Hindlimb muscle (tissue), 1 donor: ENCODE results near the gene CNTN5. TPM values are rescaled to one million over a fixed set of nuclear protein-coding genes. Genes with fewer than 3 reads are reported as not detected.

ENCODE experiments used
- DNase-seq: peaks from one replicate; pipeline ENCODE4 v3.0.0-alpha.2; 2013
- polyA plus RNA-seq: library from polyadenylated mRNA; unstranded; fragments of 120-200 nt; gene quantifications from one replicate; pipeline ENCODE4 v1.2.1, GENCODE V29; 2013; ENCODE audit not compliant: insufficient read length

CNTN5 gene
- polyA plus RNA-seq, 1 donor: 4.7 TPM

- no peak for DNase-seq
Measured at GRCh38 chr11:99952816-99953215, 932.1 kb downstream of the CNTN5 start.

GRCh38 chr11:99960536-99960935 lies 939.8 kb downstream of the CNTN5 start:
- no peak for DNase-seq

GRCh38 chr11:99968336-99968735 lies 947.6 kb downstream of the CNTN5 start:
- no peak for DNase-seq

GRCh38 chr11:99973993-99974392 lies 953.2 kb downstream of the CNTN5 start:
- no peak for DNase-seq

- no peak for DNase-seq
Measured at GRCh38 chr11:99979042-99979441, 958.3 kb downstream of the CNTN5 start.

- no peak for DNase-seq
Measured at GRCh38 chr11:99987821-99988470, 967.2 kb downstream of the CNTN5 start.

GRCh38 chr11:99988471-99988837 lies 967.7 kb downstream of the CNTN5 start:
- peak; percentile 32 for DNase-seq

- no peak for DNase-seq
Measured at GRCh38 chr11:100003985-100004384, 983.2 kb downstream of the CNTN5 start.

GRCh38 chr11:100004541-100004940 lies 983.8 kb downstream of the CNTN5 start:
- DNase-seq: no peak

- no peak for DNase-seq
Measured at GRCh38 chr11:100008417-100008816, 987.7 kb downstream of the CNTN5 start.

GRCh38 chr11:100009728-100010127 lies 989.0 kb downstream of the CNTN5 start:
- no peak for DNase-seq

GRCh38 chr11:100010393-100010792 lies 989.6 kb downstream of the CNTN5 start:
- DNase-seq: no peak

GRCh38 chr11:100011697-100012096 lies 990.9 kb downstream of the CNTN5 start:
- DNase-seq: no peak

- DNase-seq: no peak
Measured at GRCh38 chr11:100013011-100013410, 992.3 kb downstream of the CNTN5 start.

GRCh38 chr11:100031973-100032372 lies 1011.2 kb downstream of the CNTN5 start:
- no peak for DNase-seq

GRCh38 chr11:100061006-100061405 lies 1040.3 kb downstream of the CNTN5 start:
- no peak for DNase-seq

- DNase-seq: peak; percentile 8
Measured at GRCh38 chr11:100066399-100066798, 1045.7 kb downstream of the CNTN5 start.

GRCh38 chr11:100068116-100068515 lies 1047.4 kb downstream of the CNTN5 start:
- no peak for DNase-seq

- no peak for DNase-seq
Measured at GRCh38 chr11:100072131-100072530, 1051.4 kb downstream of the CNTN5 start.

- no peak for DNase-seq
Measured at GRCh38 chr11:100080381-100080780, 1059.6 kb downstream of the CNTN5 start.

GRCh38 chr11:100080821-100081220 lies 1060.1 kb downstream of the CNTN5 start:
- no peak for DNase-seq

- DNase-seq: no peak
Measured at GRCh38 chr11:100093698-100094097, 1072.9 kb downstream of the CNTN5 start.

- no peak for DNase-seq
Measured at GRCh38 chr11:100094121-100094865, 1073.5 kb downstream of the CNTN5 start.

GRCh38 chr11:100095809-100096208 lies 1075.1 kb downstream of the CNTN5 start:
- DNase-seq: no peak
